Lung (tissue), 12 donors: ENCODE data around the gene IL13RA2. TPM values are rescaled to one million over a fixed set of nuclear protein-coding genes. Genes with fewer than 3 reads are reported as not detected.

Source experiments
- ATAC-seq: fragments of 200-7000 bp; cut with Tn5 transposase; one replicate; pipeline ENCODE4 v1.9.1; 2020; ENCODE audit warnings: moderate number of reproducible peaks; ENCODE audit not compliant: insufficient read depth, low FRiP score
- DNase-seq, 3 donors: peaks; one replicate each; pipeline ENCODE4 v3.0.0-alpha.2; 2013 to 2017
- H3K27ac ChIP-seq, 2 donors: one replicate each; pipeline ENCODE4 v1.5.1; 2013; ENCODE audit warnings: mild to moderate bottlenecking in 2 of 2, moderate library complexity in 2 of 2, control low read depth in 1 of 2, inconsistent platforms in 1 of 2, low read depth in 1 of 2, low read length in 1 of 2
- H3K27me3 ChIP-seq, 3 donors: one replicate each; pipeline ENCODE4 v1.5.1; 2013; ENCODE audit warnings: low read length in 2 of 3; ENCODE audit not compliant: control insufficient read depth in 3 of 3, insufficient read depth in 3 of 3
- H3K36me3 ChIP-seq, 4 donors: one replicate each; pipeline ENCODE4 v1.5.1; 2013; ENCODE audit warnings: low read length in 4 of 4, mild to moderate bottlenecking in 1 of 4, moderate library complexity in 1 of 4; ENCODE audit not compliant: control insufficient read depth in 4 of 4, insufficient read depth in 4 of 4
- H3K4me1 ChIP-seq, 5 donors: one replicate each; pipeline ENCODE4 v1.5.1; 2013; ENCODE audit warnings: low read length in 5 of 5, mild to moderate bottlenecking in 2 of 5, moderate library complexity in 1 of 5; ENCODE audit not compliant: control insufficient read depth in 5 of 5, insufficient read depth in 5 of 5
- H3K4me3 ChIP-seq: one replicate; pipeline ENCODE4 v1.5.1; 2013; ENCODE audit warnings: mild to moderate bottlenecking, control low read depth, moderate library complexity
- H3K9ac ChIP-seq, 2 donors: one replicate each; pipeline ENCODE4 v1.5.1; 2013; ENCODE audit warnings: low read length in 2 of 2, control low read depth in 1 of 2; ENCODE audit not compliant: insufficient read depth in 1 of 2
- H3K9me3 ChIP-seq, 4 donors: one replicate each; pipeline ENCODE4 v1.5.1; 2013; ENCODE audit warnings: low read length in 3 of 4, mild to moderate bottlenecking in 1 of 4, moderate library complexity in 1 of 4; ENCODE audit not compliant: control insufficient read depth in 4 of 4, insufficient read depth in 3 of 4
- CTCF ChIP-seq: IDR thresholded peaks from 2 replicates; pipeline ENCODE4 v1.5.1; 2012; ENCODE audit warnings: mild to moderate bottlenecking; ENCODE audit errors: control extremely low read depth, extremely low read depth
- WGBS, 2 donors: extraction: QIAGEN DNeasy Blood & Tissue Kit; methylation state at CpG; one replicate each; pipeline ENCODE4 v1.1.7; 2013; 5-methylcytosine and 5-hydroxymethylcytosine counted together
- polyA plus RNA-seq, 2 donors: library from polyadenylated mRNA; stranded (reverse); fragments of 200-250 nt; gene quantifications; one replicate each; pipeline ENCODE4 v1.2.1, GENCODE V29; 2013
- total RNA-seq, 2 donors: library from RNA; depleted of rRNA in 1 of 2; stranded (reverse); fragments of >200 nt in 1 of 2; gene quantifications; one replicate each; pipeline ENCODE4 v1.2.1, GENCODE V29; 2014 to 2021
- donor health status: control.
- donor health status: control.
- donor health status: Bipolar disorder and iron deficiency.
- donor health status: healthy.
- donor health status: DM: yes; HTN: yes; CAD: no.

IL13RA2 gene
- total and polyA plus RNA-seq, 4 donors = 0.71 to 4.4 (median 3.0) TPM

- no peak for DNase-seq
- Histone ChIP-seq H3K4me1 (peaks cover 0 to 8% (median 2%) of the 10 kb centered on the region in 5 donors), H3K9me3 (no peaks in the 10 kb centered on the region), H3K27me3 (peaks cover 0 to 22% (median 18%) of the 10 kb centered on the region in 3 donors), H3K4me3 (no peak overlapping the region), H3K36me3 (no peaks in the 10 kb centered on the region), H3K27ac (no peak overlapping the region), H3K9ac (no peak overlapping the region)
- no peak for TF ChIP-seq CTCF
- no peak for ATAC-seq
Measured at GRCh38 chrX:115029440-115029839, 12.0 kb upstream of the IL13RA2 start.

GRCh38 chrX:115023811-115024210 is 6.4 kb upstream of the IL13RA2 start:
- H3K36me3 ChIP-seq = no peaks in the 10 kb centered on the region
- no peak overlapping the region for H3K9ac ChIP-seq
- ATAC-seq (no peak), DNase-seq (no peak)
- 69 to 86% methylated on average over 3 of the region's 3 CpGs for WGBS, 2 donors
- no peak overlapping the region for H3K4me3 ChIP-seq
- H3K9me3 ChIP-seq = no peaks in the 10 kb centered on the region
- no peaks in the 10 kb centered on the region for H3K4me1 ChIP-seq
- H3K27me3 ChIP-seq = peaks cover 0 to 17% (median 6%) of the 10 kb centered on the region in 3 donors
- H3K27ac ChIP-seq = no peak overlapping the region
- TF ChIP-seq CTCF = no peak

- Histone ChIP-seq H3K4me3 (no peak overlapping the region), H3K27ac (no peak overlapping the region), H3K9ac (no peak overlapping the region), H3K9me3 (no peaks in the 10 kb centered on the region), H3K27me3 (peaks cover 0 to 17% (median 8%) of the 10 kb centered on the region in 3 donors), H3K36me3 (no peaks in the 10 kb centered on the region), H3K4me1 (no peaks in the 10 kb centered on the region)
- TF ChIP-seq CTCF = no peak
- ATAC-seq (peak; percentile 68), DNase-seq (peak in 2 of 3 donors; percentile 8 to 12)
- 7 to 27% methylated on average over 2 of the region's 2 CpGs for WGBS, 2 donors
Measured at GRCh38 chrX:115023139-115023538, 5.7 kb upstream of the IL13RA2 start.

GRCh38 chrX:115021121-115021520 is 3.7 kb upstream of the IL13RA2 start:
- WGBS, 2 donors = 78 to 79% methylated on average over 5 of the region's 5 CpGs

More at GRCh38 chrX:115021121-115021520, 3.7 kb upstream of the IL13RA2 start:
- no peak for DNase-seq
- Histone ChIP-seq H3K27ac (no peak overlapping the region), H3K27me3 (peaks cover 0 to 13% (median 12%) of the 10 kb centered on the region in 3 donors), H3K4me1 (no peaks in the 10 kb centered on the region), H3K9me3 (no peaks in the 10 kb centered on the region), H3K9ac (no peak overlapping the region), H3K36me3 (no peaks in the 10 kb centered on the region), H3K4me3 (no peak overlapping the region)
- TF ChIP-seq CTCF = no peak
- ATAC-seq = no peak
